B cell (primary cell): ENCODE data around the gene SLC35E1. TPM values are rescaled to one million over a fixed set of nuclear protein-coding genes. Genes with fewer than 3 reads are reported as not detected.

Experiments
- ATAC-seq: fragments of 200-7000 bp; cut with Tn5 transposase; one replicate; pipeline ENCODE4 v1.10.0; 2021; ENCODE audit warnings: low read depth, mild to moderate bottlenecking, moderate number of reproducible peaks, moderate library complexity
- CTCF ChIA-PET: fragments of 350-600 bp; sonication (Branson Sonifier 250); formaldehyde crosslinking; loops from one replicate; lab custom pipeline; 2021; ENCODE audit warnings: antibody characterized with exemption, inconsistent platforms; lab: Charles Lee
- POLR2A ChIA-PET: fragments of 350-600 bp; sonication (Branson Sonifier 250); formaldehyde crosslinking; loops from one replicate; lab custom pipeline; 2021; ENCODE audit warnings: antibody characterized with exemption; lab: Charles Lee
- DNase-seq: peaks from one replicate; pipeline ENCODE4 v3.0.0; 2013
- H2AFZ ChIP-seq: 2 replicates; pipeline ENCODE4 v1.6.1; 2012; ENCODE audit warnings: mild to moderate bottlenecking, low read depth, low read length; ENCODE audit not compliant: insufficient read depth, poor library complexity, severe bottlenecking
- H3K27ac ChIP-seq, 2 donors: 1 replicate in 1 of 2; 2 replicates in 1 of 2; pipeline ENCODE4 v1.5.1; 2012 to 2013; ENCODE audit warnings: low read length in 2 of 2, mild to moderate bottlenecking in 2 of 2, moderate library complexity in 1 of 2
- H3K27me3 ChIP-seq, 4 experiments: fragments of 200-600 bp in 1 of 4; sonication (generic) in 1 of 4; replicated peaks in 1 of 4; 1 replicate in 2 of 4; 2 replicates in 2 of 4; pipeline versions ENCODE4 v1.6.1 to v1.7.0; 2013 to 2016; ENCODE audit warnings: low read length in 3 of 4, mild to moderate bottlenecking in 2 of 4, mixed read lengths in 1 of 4, moderate library complexity in 1 of 4; ENCODE audit not compliant: insufficient read depth in 4 of 4, control insufficient read depth in 3 of 4; ENCODE audit errors: control extremely low read depth in 1 of 4
- H3K36me3 ChIP-seq, 2 experiments: replicated peaks in 1 of 2; 1 replicate in 1 of 2; 2 replicates in 1 of 2; pipeline versions ENCODE4 v1.6.1 to v1.7.1; 2013; ENCODE audit warnings: low read length in 1 of 2; ENCODE audit not compliant: insufficient read depth in 2 of 2, control insufficient read depth in 1 of 2; ENCODE audit errors: control extremely low read depth in 1 of 2, extremely low read depth in 1 of 2
- H3K4me1 ChIP-seq, 2 donors: fragments of 200-600 bp in 1 of 2; sonication (generic) in 1 of 2; 1 replicate in 1 of 2; 2 replicates in 1 of 2; pipeline versions ENCODE4 v1.5.1 to v1.6.1; 2013 to 2017; ENCODE audit warnings: low read length in 2 of 2; ENCODE audit not compliant: control insufficient read depth in 2 of 2, insufficient read depth in 2 of 2
- H3K4me2 ChIP-seq: replicated peaks from 2 replicates; pipeline ENCODE3; 2012; ENCODE audit warnings: mild to moderate bottlenecking, low read depth, low read length; ENCODE audit not compliant: poor library complexity, severe bottlenecking
- H3K4me3 ChIP-seq, 5 experiments: fragments of 200-600 bp in 1 of 5; sonication (generic) in 1 of 5; 1 replicate in 3 of 5; 2 replicates in 2 of 5; pipeline versions ENCODE4 v1.5.1 to v1.7.0; 2011 to 2016; ENCODE audit warnings: low read length in 4 of 5, mild to moderate bottlenecking in 4 of 5, low read depth in 2 of 5, control low read depth in 1 of 5, moderate library complexity in 1 of 5; ENCODE audit not compliant: insufficient read depth in 1 of 5; ENCODE audit errors: control extremely low read depth in 1 of 5, extremely low read depth in 1 of 5
- H3K79me2 ChIP-seq: fragments of 200-600 bp; sonication (generic); one replicate; pipeline ENCODE4 v1.6.0; 2016; ENCODE audit warnings: low read length; ENCODE audit not compliant: control insufficient read depth, insufficient read depth
- H3K9ac ChIP-seq: fragments of 200-600 bp; sonication (generic); 2 replicates; pipeline ENCODE4 v1.6.1; 2017; ENCODE audit warnings: mild to moderate bottlenecking, low read length, moderate library complexity
- H3K9me3 ChIP-seq, 3 donors: one replicate each; pipeline versions ENCODE4 v1.6.1 to v1.7.1; 2013; ENCODE audit warnings: low read length in 2 of 3; ENCODE audit not compliant: control insufficient read depth in 2 of 3, insufficient read depth in 1 of 3; ENCODE audit errors: control extremely low read depth in 1 of 3
- H4K20me1 ChIP-seq: 2 replicates; pipeline ENCODE4 v1.6.0; 2012; ENCODE audit warnings: mild to moderate bottlenecking, low read length; ENCODE audit not compliant: insufficient read depth, control insufficient read depth, poor library complexity, severe bottlenecking
- H3K27ac Mint-ChIP-seq: one replicate; pipeline ENCODE4 v1.8.0; 2021; ENCODE audit warnings: mixed read lengths
- H3K27me3 Mint-ChIP-seq: one replicate; pipeline ENCODE4 v1.8.0; 2021; ENCODE audit warnings: mixed read lengths
- H3K4me1 Mint-ChIP-seq: one replicate; pipeline ENCODE4 v1.8.0; 2021; ENCODE audit warnings: mixed read lengths
- H3K4me3 Mint-ChIP-seq: one replicate; pipeline ENCODE4 v1.8.0; 2021; ENCODE audit warnings: mixed read lengths
- H3K9me3 Mint-ChIP-seq: one replicate; pipeline ENCODE4 v1.8.0; 2022; ENCODE audit warnings: mixed read lengths; ENCODE audit not compliant: insufficient read depth
- CTCF ChIP-seq: fragments of 200-600 bp; IDR thresholded peaks from one replicate; pipeline ENCODE4 v1.8.0; 2022; ENCODE audit warnings: antibody characterized with exemption, mild to moderate bottlenecking
- EZH2 ChIP-seq: IDR thresholded peaks from 2 replicates; pipeline ENCODE4 v1.6.1; 2012; ENCODE audit warnings: borderline replicate concordance, low read depth, mild to moderate bottlenecking, moderate library complexity, low read length; ENCODE audit not compliant: insufficient read depth, poor library complexity, severe bottlenecking
- WGBS: methylation state at CpG from one replicate; pipeline ENCODE4 v1.1.5; 2013; ENCODE audit warnings: missing lambda C conversion rate; ENCODE audit not compliant: insufficient coverage; 5-methylcytosine and 5-hydroxymethylcytosine counted together
- intact Hi-C: fragments of 100-400 bp; cut with micrococcal nuclease; formaldehyde crosslinking; loops from one replicate; pipeline ENCODE4 v1.10.0; 2022
- polyA plus RNA-seq: library from polyadenylated mRNA; depleted of rRNA; stranded (reverse); fragments of >200 nt; gene quantifications from 2 replicates; pipeline ENCODE4 v1.2.3, GENCODE V29; 2012
- total RNA-seq, 2 donors: library from RNA; stranded (reverse); fragments of 120-200 nt in 1 of 2; gene quantifications; 1 replicate in 1 of 2; 2 replicates in 1 of 2; pipeline versions ENCODE4 v1.2.3 to v1.2.4, GENCODE V29; 2013 to 2022

SLC35E1 gene
- total and polyA plus RNA-seq, 2 donors (not counting 1 experiment from before 2014, with no cell fraction given) = 23.4 to 46.8 TPM

DNA sequence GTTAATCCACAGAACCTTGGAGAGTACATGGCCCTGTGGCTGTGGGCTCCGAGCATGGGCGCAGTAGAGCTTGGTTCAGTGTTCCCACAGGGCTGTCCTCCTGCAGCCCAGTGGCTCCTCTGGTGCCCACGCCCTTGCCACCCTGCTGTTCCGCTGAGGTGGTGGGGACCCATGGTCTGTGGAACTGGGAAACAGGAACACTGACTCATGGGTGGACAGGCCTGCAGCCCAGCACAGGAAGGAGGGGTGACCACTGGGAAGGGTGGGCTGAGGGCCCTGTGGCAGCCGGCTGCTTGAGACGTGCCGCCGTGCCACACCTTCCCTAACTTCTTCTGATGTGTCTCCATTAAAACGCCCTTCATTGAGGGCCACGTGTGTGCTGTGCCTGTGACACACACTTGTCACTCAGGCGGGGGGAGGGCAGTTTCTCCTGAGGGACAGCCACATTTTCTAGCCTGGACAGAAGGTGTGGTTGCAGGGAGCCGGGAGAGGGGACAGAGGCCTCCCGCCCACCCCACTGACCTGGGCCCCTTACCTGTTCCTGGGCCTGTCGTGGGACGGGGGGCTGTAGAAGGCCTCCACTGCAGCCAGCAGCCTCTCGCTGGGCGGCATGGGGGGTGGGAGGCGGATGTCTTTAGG is 51.1 kb downstream of the SLC35E1 start:
- DNase-seq (no peak), ATAC-seq (no peak)
- H3K27ac Mint-ChIP-seq = peak overlapping the region; percentile 37
- no peaks in the 10 kb centered on the region for H3K9me3 Mint-ChIP-seq
- H3K4me1 Mint-ChIP-seq = no peaks in the 10 kb centered on the region
- H3K27me3 ChIP-seq = no peaks in the 10 kb centered on the region
- H2AFZ ChIP-seq = no peak overlapping the region
- no peaks in the 10 kb centered on the region for H3K4me1 ChIP-seq
- no peak overlapping the region for H3K4me3 ChIP-seq
- H3K79me2 ChIP-seq = no peaks in the 10 kb centered on the region
- 98% methylated on average over 15 of the region's 18 CpGs for WGBS
- H3K27ac ChIP-seq = no peak overlapping the region
- H3K4me2 ChIP-seq = no peak overlapping the region
- H3K4me3 Mint-ChIP-seq = no peak overlapping the region
- POLR2A ChIA-PET = no interaction called here
- intact Hi-C loops = no loop called here
- H4K20me1 ChIP-seq = peaks cover 13% of the 10 kb centered on the region
- no peaks in the 10 kb centered on the region for H3K27me3 Mint-ChIP-seq
- CTCF ChIA-PET = no interaction called here
- TF ChIP-seq CTCF (no peak), EZH2 (no peak)
- H3K36me3 ChIP-seq = peaks cover 2 to 81% of the 10 kb centered on the region in 2 experiments
- no peak overlapping the region for H3K9ac ChIP-seq
- H3K9me3 ChIP-seq = no peaks in the 10 kb centered on the region

DNA sequence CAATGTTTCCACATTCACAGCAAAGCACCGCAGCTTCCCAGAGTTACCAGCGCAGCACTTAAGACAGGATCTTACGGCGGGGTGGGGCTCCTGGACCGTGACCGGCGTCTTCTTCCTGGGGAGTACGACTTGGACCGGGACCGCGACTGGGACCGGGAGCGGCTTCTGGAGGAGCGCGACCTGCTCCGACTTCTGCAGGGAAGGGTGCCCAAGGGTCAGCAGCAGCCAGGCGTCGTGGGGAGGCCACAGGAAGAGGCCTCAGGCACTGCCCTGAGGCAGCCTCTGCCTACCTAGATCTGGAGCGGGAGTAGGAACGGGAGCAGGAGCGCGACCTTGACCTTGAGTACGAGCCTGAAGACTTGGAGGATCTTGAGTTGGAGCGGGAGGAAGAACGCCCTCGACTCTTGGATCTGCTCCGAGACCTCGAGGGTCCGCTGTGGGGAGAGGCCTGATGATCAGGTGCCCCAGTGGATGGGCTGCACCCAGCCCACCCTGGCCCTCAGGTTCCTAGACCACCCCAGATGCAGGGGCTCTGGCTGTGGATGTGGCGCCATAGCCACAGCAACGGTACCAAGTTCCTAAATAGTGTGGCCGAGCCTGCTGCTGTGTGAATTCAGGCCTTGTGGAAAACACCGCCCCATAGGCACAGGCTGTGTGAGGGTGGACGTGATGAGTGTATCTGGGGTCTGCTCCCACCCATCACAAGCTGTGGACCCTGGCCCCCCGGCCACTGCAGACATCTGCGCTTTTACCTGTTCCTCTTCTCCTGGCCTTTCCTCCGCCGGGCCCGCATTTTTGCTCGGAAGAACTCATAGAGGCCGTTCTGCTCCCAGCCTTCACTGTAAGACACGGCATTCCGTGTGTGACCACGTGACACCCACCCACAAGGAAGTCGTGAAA is 51.9 kb downstream of the SLC35E1 start:
- WGBS = 98% methylated on average over 39 of the region's 45 CpGs
- Histone ChIP-seq H2AFZ (no peak overlapping the region), H3K4me1 (no peaks in the 10 kb centered on the region), H3K4me2 (no peak overlapping the region), H3K36me3 (peaks cover 2 to 74% of the 10 kb centered on the region in 2 experiments), H4K20me1 (peaks cover 5% of the 10 kb centered on the region), H3K9ac (no peak overlapping the region), H3K27me3 (no peaks in the 10 kb centered on the region), H3K9me3 (no peaks in the 10 kb centered on the region), H3K27ac (no peak overlapping the region), H3K79me2 (no peaks in the 10 kb centered on the region), H3K4me3 (no peak overlapping the region)
- Mint-ChIP-seq H3K27ac (peak overlapping the region; percentile 20), H3K9me3 (no peaks in the 10 kb centered on the region), H3K27me3 (no peaks in the 10 kb centered on the region), H3K4me1 (no peaks in the 10 kb centered on the region), H3K4me3 (no peak overlapping the region)
- intact Hi-C loops = no loop called here
- ChIA-PET POLR2A (no interaction called here), CTCF (no interaction called here)
- ATAC-seq = no peak
- no peak for TF ChIP-seq CTCF
- TF ChIP-seq EZH2 = no peak
- peak; percentile 10 for DNase-seq
